Measurements from ENCODE around the gene SLC25A25. TPM values are rescaled to one million over a fixed set of nuclear protein-coding genes. Genes with fewer than 3 reads are reported as not detected.
"Not testable (repeated sequence)": the region's sequence is repeated elsewhere in the genome, so short reads cannot be mapped to it uniquely, and the experiment has no call there.

The SLC25A25 gene
- polyA plus RNA-seq, 1 donor = 19.4 TPM

DNA sequence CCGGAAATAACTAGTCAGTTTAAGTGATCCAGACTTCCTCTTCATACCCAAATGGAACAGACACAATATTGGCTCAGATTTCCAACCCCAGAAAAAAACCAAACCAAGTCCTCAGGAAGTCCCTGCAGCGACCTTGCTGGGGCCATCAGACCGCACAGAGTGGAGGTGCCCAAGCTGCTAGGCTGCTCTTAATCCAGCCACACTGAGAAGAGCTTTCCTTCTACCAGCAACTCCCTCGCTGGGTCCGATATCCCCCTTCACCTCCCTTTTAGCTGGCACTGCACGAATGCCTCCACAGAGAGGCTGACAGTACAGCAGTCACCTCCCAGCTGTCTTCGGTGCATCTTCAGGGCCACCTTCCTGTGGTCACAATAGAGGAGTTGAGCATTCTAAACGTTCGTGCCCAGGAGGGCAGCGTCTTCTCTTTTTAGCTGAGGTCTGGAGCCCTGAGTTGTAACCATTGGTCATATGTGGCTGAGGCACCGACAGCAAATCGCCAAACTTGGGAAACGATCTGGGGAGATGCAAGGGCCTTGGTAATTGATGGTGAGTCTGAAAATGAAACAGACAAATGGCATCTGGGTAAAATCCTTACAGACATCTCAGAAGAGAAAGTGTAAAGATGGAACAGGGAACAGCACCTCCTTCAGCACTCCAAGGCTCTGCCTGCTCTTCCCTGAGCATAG, 6.6 kb upstream of the SLC25A25 start:
- Histone ChIP-seq H3K4me3 (ENCODE audit: low read length) (no peak overlapping the region), H3K9me3 (ENCODE audit: control insufficient read depth, low read depth, low read length) (peaks cover 1% of the 10 kb centered on the region), H3K27ac (ENCODE audit: low read length) (no peak overlapping the region), H3K27me3 (ENCODE audit: control insufficient read depth, insufficient read depth, low read length) (no peaks in the 10 kb centered on the region), H3K4me1 (ENCODE audit: control insufficient read depth, insufficient read depth, low read length) (peaks cover 8% of the 10 kb centered on the region), H3K36me3 (ENCODE audit: control insufficient read depth, insufficient read depth, low read length) (peaks cover 23% of the 10 kb centered on the region)
- 100% methylated on average over 1 of the region's 13 CpGs for WGBS (ENCODE audit: insufficient coverage, low lambda C conversion rate)
- DNase-seq = no peak

GRCh38 chr9:128062279-128062678, 5.8 kb upstream of the SLC25A25 start:
- no peak overlapping the region for H3K4me3 ChIP-seq (ENCODE audit: low read length)
- H3K27ac ChIP-seq (ENCODE audit: low read length) = no peak overlapping the region
- no peak for DNase-seq
- WGBS (ENCODE audit: insufficient coverage, low lambda C conversion rate) = no CpG with 5 or more reads among the region's 6 CpGs
- peaks cover 23% of the 10 kb centered on the region for H3K36me3 ChIP-seq (ENCODE audit: control insufficient read depth, insufficient read depth, low read length)
- no peaks in the 10 kb centered on the region for H3K27me3 ChIP-seq (ENCODE audit: control insufficient read depth, insufficient read depth, low read length)
- H3K9me3 ChIP-seq (ENCODE audit: control insufficient read depth, low read depth, low read length) = peaks cover 6% of the 10 kb centered on the region
- peaks cover 14% of the 10 kb centered on the region for H3K4me1 ChIP-seq (ENCODE audit: control insufficient read depth, insufficient read depth, low read length)

DNA sequence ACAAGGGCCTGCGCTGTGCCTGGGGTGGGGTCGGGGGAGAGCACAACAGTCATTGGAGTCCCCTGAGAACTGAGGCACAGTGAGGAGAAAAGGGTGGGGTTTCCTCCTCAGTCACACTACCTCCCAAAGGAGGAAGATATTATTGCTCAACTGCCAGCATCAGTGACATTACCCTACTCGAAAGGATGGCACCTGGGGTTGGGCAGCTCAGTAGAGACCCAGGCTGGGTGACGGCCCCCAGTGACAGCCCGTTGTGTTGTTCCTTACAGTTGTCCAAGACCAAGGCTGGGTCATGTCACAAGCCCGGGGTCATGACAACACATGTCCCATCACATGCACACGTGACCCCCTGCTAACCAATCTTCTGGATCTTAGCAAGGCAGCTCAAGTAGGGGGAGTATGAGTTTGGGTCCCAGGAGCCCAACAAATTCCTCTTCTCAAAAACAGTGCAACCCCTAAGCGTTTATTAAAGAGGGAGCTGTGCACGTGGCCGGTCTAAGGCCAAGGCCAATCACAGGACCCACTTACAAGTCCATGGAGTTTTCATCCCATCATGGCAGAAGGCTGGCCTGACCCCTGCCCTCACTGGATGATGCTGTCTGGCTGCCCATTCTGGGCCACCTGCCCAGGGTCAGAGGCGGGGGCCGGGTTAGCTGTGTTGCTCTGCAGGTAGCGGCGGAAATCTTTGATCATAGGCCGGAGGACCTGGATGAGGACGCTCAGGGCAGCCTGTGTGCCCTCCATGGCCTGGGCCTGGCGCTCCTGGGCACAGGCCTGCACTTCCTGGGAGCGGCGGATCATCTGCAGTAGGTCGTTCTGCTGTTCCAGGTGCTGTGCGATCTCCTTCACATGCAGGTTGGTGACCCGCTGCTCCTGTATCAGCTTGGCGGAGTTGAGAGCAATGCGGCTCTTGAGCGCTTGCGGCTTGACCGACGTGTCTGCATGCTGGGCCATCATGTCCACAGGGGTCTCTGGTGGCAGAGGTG, 4.9 kb upstream of the SLC25A25 start:
- H3K4me3 ChIP-seq (ENCODE audit: low read length) = no peak overlapping the region
- H3K27ac ChIP-seq (ENCODE audit: low read length) = no peak overlapping the region
- peaks cover 23% of the 10 kb centered on the region for H3K36me3 ChIP-seq (ENCODE audit: control insufficient read depth, insufficient read depth, low read length)
- H3K9me3 ChIP-seq (ENCODE audit: control insufficient read depth, low read depth, low read length) = peaks cover 6% of the 10 kb centered on the region
- H3K4me1 ChIP-seq (ENCODE audit: control insufficient read depth, insufficient read depth, low read length) = peaks cover 14% of the 10 kb centered on the region
- no peaks in the 10 kb centered on the region for H3K27me3 ChIP-seq (ENCODE audit: control insufficient read depth, insufficient read depth, low read length)
- DNase-seq = no peak
- WGBS (ENCODE audit: insufficient coverage, low lambda C conversion rate) = no CpG with 5 or more reads among the region's 28 CpGs

DNA sequence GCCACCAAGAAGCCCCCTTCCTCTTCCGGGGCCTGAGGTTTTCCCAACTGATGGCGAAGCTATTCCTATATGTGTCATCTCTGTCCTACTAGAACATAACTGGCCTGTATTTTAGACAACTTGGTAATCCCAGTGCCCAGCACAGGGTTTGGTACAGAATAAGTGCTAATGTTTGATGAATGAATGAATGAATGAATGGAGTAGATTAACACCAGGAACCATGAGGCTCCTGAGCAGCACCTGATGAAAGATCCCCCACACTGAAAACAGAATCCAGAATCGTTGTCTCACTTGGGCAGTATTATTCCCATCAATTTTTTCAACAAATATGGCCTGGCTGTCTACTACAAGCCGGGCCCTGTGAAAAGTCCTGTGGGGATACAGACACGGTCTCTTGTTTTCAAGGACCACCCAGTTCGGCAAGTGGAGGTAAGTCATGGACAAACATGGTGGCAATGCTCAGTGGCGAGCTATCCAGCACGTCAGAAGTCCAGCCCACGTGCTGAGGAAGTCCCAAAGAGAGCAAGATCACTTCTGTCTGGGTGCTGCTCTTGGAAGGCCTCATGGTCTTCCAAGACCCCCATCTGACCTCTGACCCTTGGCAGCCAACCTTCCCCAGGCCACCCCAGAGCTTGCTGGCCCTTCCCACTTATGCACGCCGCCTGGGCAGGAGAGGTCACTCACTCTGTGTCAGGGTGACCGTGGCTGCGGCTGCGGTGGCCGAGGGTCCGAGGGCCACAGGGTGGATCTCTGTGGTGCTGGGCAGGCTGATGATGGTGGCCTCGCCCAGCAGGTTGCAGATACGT, 1.9 kb upstream of the SLC25A25 start:
- no CpG with 5 or more reads among the region's 18 CpGs for WGBS (ENCODE audit: insufficient coverage, low lambda C conversion rate)
- no peaks in the 10 kb centered on the region for H3K27me3 ChIP-seq (ENCODE audit: control insufficient read depth, insufficient read depth, low read length)
- peaks cover 27% of the 10 kb centered on the region for H3K4me1 ChIP-seq (ENCODE audit: control insufficient read depth, insufficient read depth, low read length)
- DNase-seq = no peak
- peaks cover 6% of the 10 kb centered on the region for H3K9me3 ChIP-seq (ENCODE audit: control insufficient read depth, low read depth, low read length)
- H3K4me3 ChIP-seq (ENCODE audit: low read length) = peak overlapping the region; percentile 46
- peaks cover 23% of the 10 kb centered on the region for H3K36me3 ChIP-seq (ENCODE audit: control insufficient read depth, insufficient read depth, low read length)
- no peak overlapping the region for H3K27ac ChIP-seq (ENCODE audit: low read length)

DNA sequence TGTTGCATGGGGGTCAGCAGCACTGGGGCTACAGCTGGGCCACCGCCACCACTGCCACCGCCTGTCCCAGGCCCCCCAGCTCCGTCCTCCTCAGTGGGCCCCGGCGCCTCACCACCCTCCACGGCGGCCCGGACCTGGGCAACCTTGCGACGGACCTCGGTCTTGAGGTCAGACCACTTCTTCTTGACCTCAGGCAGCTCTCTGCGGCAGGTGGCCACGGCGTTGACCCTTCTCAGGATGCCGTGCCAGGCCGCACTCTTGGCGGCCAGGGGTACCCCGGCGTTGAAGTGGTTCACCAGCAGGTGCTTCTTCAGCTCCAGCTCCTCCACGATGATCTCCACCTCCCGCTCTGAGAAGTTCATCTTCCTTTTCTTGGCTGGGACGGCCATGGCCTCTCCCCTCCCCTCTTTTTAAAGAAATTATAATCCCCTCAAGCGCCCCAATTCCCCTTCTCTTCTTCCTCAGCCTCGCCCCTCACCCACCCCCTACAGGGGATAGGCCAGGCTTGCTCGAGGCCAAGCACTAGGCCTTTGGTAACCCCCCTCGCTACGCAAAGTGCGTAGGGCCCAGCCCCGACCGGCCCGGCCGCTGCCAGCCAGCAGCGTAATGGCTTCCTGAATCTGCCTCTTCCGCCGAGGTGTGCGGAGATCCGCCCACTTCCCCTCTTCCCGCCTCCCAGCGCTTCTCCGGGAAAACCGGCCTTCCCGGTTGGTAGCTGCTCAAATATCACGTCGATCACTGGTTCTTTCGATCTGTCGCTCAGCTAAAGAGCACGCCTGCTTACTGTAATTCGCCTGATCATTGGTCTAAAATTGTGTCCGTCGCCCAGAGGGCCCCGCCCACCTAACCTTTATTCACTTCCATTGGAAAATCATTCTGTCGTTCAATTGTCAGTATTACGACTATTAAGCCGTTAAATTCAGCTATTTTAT, 1.1 kb upstream of the SLC25A25 start, which contains the start of gene NAIF1:
Gene NAIF1 (minus strand): TSS at position 608 of the 932 bp plus-strand sequence. CDS start 219 bp downstream, at position 389.
- Histone ChIP-seq H3K4me3 (ENCODE audit: low read length) (peak within 1 kb of the TSS; percentile 75), H3K9me3 (ENCODE audit: control insufficient read depth, low read depth, low read length) (peaks cover 6% of the 10 kb centered on the region), H3K27ac (ENCODE audit: low read length) (peak within 1 kb of the TSS; percentile 98), H3K27me3 (ENCODE audit: control insufficient read depth, insufficient read depth, low read length) (no peaks in the 10 kb centered on the region), H3K4me1 (ENCODE audit: control insufficient read depth, insufficient read depth, low read length) (peaks cover 35% of the 10 kb centered on the region), H3K36me3 (ENCODE audit: control insufficient read depth, insufficient read depth, low read length) (peaks cover 16% of the 10 kb centered on the region)
- no CpG with 5 or more reads among the region's 54 CpGs for WGBS (ENCODE audit: insufficient coverage, low lambda C conversion rate)
- peak; percentile 99 for DNase-seq

- Histone ChIP-seq H3K9me3 (ENCODE audit: control insufficient read depth, low read depth, low read length) (peaks cover 6% of the 10 kb centered on the region), H3K36me3 (ENCODE audit: control insufficient read depth, insufficient read depth, low read length) (peaks cover 1% of the 10 kb centered on the region), H3K4me3 (ENCODE audit: low read length) (peak overlapping the region; percentile 75), H3K4me1 (ENCODE audit: control insufficient read depth, insufficient read depth, low read length) (peaks cover 50% of the 10 kb centered on the region), H3K27ac (ENCODE audit: low read length) (peak overlapping the region; percentile 58), H3K27me3 (ENCODE audit: control insufficient read depth, insufficient read depth, low read length) (no peaks in the 10 kb centered on the region)
- DNase-seq = peak in 1 of 2 donors; percentile 57
- WGBS (ENCODE audit: insufficient coverage, low lambda C conversion rate) = no CpG with 5 or more reads among the region's 50 CpGs
These were observed 564 bp downstream of the SLC25A25 start for GRCh38 chr9:128068386-128069205.

DNA sequence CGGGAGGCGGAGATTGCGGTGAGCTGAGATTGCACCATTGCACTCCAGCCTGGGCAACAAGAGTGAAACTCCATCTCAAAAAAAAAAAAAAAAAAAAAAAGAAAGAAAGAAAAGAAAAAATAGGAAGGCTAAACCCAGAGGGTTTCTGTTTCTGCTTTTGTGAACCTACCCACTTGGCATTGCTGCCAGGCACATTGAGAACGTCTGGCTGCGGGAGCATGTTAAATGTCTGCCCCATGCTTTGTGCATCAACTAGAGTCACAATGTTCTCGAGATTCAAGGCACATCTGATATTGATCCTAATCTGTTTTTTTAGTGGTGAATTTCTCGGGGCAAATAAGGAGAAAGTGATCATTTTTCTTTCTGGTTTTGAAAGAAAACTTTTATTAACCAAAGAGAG, 2.8 kb downstream of the SLC25A25 start:
- Histone ChIP-seq H3K4me1 (ENCODE audit: control insufficient read depth, insufficient read depth, low read length) (peaks cover 54% of the 10 kb centered on the region), H3K27ac (ENCODE audit: low read length) (no peak overlapping the region)

DNA sequence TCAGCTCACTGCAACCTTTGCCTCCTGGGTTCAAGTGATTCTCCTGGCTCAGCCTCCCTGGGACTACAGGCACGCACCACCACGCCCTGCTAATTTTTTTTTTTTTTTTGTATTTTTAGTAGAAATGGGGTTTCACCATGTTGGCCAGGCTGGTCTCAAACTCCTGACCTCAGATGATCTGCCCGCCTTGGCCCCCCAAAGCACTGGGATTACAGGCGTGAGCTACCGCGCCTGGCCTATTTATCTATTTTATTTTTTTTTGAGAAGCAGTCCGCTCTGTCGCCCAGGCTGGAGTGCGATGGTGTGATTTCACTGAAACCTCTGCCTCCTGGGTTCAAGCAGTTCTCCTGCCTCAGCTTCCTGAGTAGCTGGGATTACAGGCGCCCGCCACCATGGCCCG, 3.4 kb downstream of the SLC25A25 start:
- WGBS (ENCODE audit: insufficient coverage, low lambda C conversion rate) = no CpG with 5 or more reads among the region's 12 CpGs
- peaks cover 48% of the 10 kb centered on the region for H3K4me1 ChIP-seq (ENCODE audit: control insufficient read depth, insufficient read depth, low read length)
- H3K4me3 ChIP-seq (ENCODE audit: low read length); H3K36me3 ChIP-seq (ENCODE audit: control insufficient read depth, insufficient read depth, low read length); H3K9me3 ChIP-seq (ENCODE audit: control insufficient read depth, low read depth, low read length); DNase-seq; H3K27me3 ChIP-seq (ENCODE audit: control insufficient read depth, insufficient read depth, low read length): not testable (repeated sequence)
- peak overlapping the region; percentile 79 for H3K27ac ChIP-seq (ENCODE audit: low read length)

More for the DNA sequence above, 2.8 kb downstream of the SLC25A25 start:
- Histone ChIP-seq H3K4me3 (ENCODE audit: low read length) (no peak overlapping the region), H3K9me3 (ENCODE audit: control insufficient read depth, low read depth, low read length) (peaks cover 6% of the 10 kb centered on the region), H3K36me3 (ENCODE audit: control insufficient read depth, insufficient read depth, low read length) (no peaks in the 10 kb centered on the region), H3K27me3 (ENCODE audit: control insufficient read depth, insufficient read depth, low read length) (no peaks in the 10 kb centered on the region)
- no peak for DNase-seq
- no CpG with 5 or more reads among the region's 7 CpGs for WGBS (ENCODE audit: insufficient coverage, low lambda C conversion rate)

Measured in large intestine (tissue), 3 donors.